NCI-H2227 (cell line): ENCODE measurements around the gene ENO1.

ENCODE experiments used
- DNase-seq: peaks from one replicate; lab custom pipeline; 2025; ENCODE audit not compliant: unreplicated experiment; lab: John Stamatoyannopoulos, UW

ENO1 gene

DNA sequence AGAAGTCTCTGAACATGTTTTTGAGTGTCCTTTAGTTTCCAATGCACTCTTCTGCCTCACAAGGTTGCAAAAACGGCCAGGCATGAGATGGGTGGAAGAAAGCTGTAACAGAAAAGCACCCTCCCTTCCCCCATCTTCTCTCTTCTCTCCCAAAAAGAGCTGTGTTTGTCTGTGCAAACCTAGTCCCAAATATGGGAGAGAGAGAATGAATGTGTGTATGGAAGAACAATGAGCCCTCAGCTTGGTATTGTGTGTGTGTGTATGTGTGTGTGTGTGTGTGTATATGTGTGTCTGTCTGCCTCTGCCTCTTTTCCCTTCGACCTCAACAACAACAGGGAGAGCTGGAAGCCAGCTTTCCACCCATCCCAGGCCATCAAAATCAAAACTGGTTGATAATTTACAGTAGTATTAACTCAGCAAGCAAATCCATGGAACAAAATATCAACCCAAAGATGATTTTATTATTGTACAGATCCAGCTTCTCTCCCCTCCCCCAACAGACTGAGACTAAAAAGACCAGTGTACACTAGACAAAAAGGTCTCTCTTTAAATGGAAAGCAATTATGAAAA lies 62.8 kb downstream of the ENO1 start:
- peak; percentile 51 for DNase-seq

GRCh38 chr1:8814865-8815264 lies 63.6 kb downstream of the ENO1 start:
- DNase-seq: peak; percentile 32

GRCh38 chr1:8813991-8814390 lies 64.5 kb downstream of the ENO1 start:
- DNase-seq: no peak

GRCh38 chr1:8813016-8813763 lies 65.3 kb downstream of the ENO1 start:
- no peak for DNase-seq

- DNase-seq: no peak
These were observed 66.4 kb downstream of the ENO1 start for GRCh38 chr1:8812081-8812480.
